CD4-positive, alpha-beta T cell treated with Interleukin-17A for 4 hours (primary cell): ENCODE data around the gene CR2.
"Not testable (repeated sequence)": the region's sequence is repeated elsewhere in the genome, so short reads cannot be mapped to it uniquely, and the experiment has no call there.

Experiments
- DNase-seq: peaks from one replicate; pipeline ENCODE4 v3.0.0-alpha.2; 2020; ENCODE audit warnings: mixed read lengths

CR2 gene

DNA sequence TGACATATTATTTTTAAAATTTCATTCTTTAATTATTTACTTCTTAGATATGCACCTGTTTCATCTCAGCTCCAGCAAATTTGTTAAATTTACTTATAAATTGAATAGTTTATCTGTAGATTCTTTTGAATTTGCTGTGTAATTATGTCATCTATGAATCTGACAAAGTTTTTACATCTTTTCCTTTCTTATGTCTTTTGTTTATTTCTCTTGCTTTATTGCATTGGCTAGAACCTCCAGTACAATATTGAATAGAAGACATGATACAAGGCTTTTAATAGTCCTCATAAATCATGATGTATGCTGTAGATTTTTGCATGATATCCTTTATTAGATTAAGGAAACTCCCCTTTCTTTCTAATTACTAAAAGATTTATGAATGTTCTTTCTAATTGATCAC, 62.6 kb downstream of the CR2 start:
- DNase-seq, result no peak

DNA sequence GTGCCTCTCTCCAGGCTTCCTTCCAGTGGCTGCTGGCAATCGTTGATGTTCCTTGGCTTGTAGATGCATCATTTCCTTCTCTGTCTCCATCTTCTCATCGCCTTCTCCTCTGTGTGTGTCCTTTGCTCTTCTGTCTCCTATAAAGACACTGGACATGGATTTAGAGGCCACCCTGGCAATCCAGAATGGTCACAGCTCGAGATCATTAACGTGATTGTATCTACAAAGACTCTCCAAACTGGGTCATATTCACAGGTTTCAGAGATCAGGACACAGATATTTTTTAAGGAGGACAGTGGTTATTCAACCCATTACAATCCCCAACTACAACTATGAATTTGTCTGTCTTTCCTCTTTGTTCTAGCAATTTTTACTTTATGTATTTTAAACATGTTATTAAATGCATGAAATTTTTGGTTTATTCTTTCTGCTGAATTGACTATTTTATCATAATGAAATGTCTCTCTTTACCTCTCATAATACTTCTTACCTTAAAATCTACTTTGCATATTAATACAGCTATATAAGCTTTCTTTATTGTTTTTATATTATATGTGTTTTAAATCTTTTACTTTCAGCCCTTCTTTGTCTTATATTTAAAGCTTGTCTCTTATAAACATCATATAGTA, 64.6 kb downstream of the CR2 start:
- DNase-seq, result no peak

DNA sequence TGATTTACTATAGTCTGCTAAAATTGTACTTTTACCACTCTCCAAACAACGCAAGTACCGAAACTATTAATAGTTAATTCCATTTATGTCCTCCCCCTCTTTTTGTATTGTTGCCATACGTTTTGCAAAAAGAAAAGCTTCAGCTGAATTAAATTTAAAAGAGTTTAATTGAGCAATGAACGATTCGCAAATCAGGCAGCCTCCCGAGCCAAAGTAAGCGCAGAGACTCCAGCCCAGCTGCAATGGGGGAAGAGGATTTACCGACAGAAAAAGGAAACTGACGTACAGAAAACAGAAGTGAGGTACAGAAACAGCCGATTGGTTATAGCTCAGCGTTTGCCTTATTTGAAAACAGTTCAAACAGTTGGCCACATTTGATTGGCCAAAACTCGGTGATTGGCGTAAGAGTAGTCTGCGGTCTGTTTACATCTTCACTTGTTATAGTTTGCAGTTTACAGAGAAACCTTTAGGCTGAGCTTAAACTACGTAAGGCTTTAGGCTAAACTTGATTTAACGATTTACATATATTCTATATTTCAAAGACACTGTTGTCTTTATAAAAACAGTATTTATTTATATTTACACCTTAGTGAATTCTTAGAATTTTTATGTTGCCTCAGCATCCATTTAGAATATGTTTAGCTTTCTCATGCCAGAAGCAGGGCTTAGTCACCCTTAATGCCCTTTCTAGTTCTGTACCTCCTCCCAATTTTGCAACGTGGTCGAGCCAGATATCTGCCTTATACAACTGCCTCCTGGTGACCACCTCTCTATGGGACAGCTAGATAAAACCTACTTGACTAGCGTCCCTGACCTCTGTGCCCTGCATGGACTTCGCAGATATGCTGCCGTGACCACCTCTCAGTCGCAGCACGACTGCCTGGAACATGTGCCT, 65.6 kb downstream of the CR2 start:
- DNase-seq, result no peak

DNA sequence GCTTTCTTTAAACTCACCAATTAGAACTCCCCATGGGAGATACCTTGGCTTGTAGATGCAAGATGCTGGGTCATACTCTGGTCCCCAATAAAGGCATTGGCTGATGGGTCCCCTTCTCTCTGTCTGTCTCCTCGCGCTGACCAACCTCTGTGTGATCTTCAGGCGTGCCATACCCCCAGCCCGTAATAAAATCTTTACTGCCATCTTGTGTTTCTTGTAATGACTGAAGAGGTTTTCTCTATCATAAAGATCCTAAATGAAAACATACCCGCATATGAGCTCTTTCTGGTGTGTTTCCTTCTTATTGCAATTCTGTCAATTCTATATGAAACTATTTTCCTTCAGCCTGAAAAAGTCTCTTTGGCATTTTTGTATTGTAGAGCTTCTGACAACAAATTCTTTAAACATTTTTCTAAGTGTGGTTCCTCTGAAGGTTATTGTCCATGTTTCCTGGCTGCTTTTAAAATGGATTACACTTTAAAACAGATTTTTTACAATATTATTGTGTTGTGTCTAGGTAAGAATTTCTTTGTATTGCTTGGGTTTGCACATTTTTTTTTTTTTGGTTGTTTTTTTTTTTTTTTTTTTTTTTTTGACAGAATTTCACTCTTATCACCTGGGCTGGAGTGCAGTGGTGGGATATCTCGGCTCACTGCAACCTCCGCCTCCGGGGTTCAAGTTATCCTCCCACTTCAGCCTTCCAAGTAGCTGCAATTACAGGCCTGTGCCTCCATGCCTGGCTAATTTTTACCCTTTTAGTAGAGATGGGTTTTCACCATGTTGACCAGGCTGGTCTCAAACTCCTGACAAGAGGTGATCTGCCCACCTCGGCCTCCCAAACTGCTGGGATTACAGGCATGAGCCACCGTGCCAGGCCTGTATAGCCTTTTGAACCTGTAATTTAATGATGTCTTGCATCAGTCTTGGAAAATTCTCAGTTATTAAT, 66.5 kb downstream of the CR2 start:
- not testable (repeated sequence) for DNase-seq

DNA sequence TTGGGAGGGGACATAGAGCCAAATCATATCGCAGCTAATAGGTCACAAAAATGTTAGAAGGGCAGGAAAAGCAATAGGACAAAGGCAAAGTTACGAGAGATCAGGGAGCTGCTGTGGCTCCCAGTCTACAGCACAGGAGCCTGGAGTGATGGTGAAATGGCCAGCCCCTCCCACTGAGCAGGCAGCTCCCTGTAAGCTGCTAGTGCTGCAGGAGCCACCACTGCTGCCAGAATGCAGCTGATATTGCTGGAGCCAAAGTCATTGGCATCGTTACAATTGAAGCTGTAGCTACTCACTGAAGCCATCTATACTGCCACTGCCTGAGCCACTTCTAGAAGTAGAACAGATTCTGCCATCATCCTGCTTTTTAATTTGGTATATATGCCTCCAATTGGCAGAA, 71.1 kb downstream of the CR2 start:
- DNase-seq, result not testable (repeated sequence)

DNA sequence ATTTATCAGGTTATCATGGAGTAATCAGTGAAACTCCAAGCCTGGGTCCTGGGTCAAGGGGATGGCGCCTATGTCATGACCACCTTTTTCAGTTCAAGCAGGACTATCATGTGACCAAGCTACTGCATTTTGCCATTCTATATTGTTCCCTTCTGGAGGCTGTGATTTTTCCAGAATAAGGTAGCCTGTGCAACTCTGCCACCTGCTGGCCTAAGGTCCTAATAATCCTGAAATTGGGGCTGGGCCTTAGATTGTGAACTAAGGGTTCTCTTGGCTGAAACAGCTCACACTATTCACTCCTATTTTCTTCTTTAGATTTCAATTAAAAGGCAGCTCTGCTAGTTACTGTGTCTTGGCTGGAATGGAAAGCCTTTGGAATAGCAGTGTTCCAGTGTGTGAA, 74.3 kb downstream of the CR2 start:
- DNase-seq, result not testable (repeated sequence)

DNA sequence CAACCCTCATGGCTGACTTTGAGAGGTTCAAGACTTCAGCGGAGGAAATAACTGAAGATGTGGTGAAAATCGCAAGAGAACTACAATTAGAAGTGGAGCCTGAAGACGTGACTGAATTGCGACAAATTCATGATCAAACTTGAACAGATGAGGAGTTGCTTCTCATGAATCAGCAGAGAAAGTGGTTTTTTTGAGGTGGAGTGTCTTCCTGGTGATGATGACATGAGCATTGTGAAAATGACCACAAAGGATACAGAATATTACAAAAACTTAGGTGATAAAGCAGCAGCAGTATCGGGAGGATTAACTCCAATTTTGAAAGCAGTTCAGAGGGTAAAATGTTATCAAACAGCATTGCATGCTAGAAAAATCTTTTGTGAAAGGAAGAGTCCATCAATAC, 82.1 kb downstream of the CR2 start:
- DNase-seq, result not testable (repeated sequence)
